Limb (tissue), 2 donors: ENCODE results near the gene MACROD1.

ENCODE experiments used
- DNase-seq, 2 donors: peaks; one replicate each; pipeline ENCODE4 v3.0.0-alpha.2; 2016; ENCODE audit errors: extremely low spot score in 2 of 2

The MACROD1 gene

GRCh38 chr11:64152841-64153691 is 12.8 kb downstream of the MACROD1 start:
- DNase-seq: peak; percentile 51 to 83

- DNase-seq: no peak
These were observed 14.6 kb downstream of the MACROD1 start for GRCh38 chr11:64151337-64151736.

DNA sequence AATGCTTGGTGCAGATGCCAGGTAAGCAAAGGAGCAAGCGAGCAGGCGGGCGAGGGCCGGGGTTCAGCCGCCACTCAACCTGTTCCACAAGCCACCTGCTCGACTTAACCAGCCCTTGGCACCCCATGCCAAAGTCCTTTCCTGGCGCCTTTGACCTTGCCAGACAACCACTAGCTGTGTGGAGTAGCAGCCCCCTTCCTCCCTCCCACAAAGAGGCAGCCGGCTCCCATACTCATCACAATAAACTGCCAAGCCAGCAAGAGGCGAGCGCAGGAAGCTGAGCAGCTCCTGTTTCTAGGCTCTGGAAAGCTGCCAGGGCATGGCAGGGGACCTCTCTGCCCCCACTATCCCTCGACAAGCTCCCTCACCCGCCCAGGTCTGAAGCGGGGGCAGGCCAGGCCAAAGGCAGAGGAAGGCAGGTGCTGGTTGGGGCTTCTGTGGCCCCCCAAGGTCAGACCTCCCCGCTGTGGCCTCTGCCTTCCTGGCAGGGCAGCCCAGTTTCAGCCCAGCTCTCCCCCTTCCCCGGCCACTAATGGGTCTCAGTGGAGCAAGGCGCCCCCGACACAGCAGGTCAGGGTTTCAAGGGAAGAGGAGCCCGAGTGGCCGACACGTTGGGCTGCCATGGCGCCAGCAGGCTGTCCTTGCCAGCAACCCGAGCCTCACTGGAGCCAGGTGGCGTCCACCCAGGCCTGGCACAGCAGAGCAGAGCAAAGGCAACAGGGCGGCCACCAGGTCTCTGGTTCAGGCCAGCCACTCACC is 15.3 kb downstream of the MACROD1 start:
- DNase-seq: no peak

- DNase-seq: no peak
These were observed 15.9 kb downstream of the MACROD1 start for GRCh38 chr11:64150051-64150450.

GRCh38 chr11:64148917-64149617 is 16.8 kb downstream of the MACROD1 start:
- no peak for DNase-seq

DNA sequence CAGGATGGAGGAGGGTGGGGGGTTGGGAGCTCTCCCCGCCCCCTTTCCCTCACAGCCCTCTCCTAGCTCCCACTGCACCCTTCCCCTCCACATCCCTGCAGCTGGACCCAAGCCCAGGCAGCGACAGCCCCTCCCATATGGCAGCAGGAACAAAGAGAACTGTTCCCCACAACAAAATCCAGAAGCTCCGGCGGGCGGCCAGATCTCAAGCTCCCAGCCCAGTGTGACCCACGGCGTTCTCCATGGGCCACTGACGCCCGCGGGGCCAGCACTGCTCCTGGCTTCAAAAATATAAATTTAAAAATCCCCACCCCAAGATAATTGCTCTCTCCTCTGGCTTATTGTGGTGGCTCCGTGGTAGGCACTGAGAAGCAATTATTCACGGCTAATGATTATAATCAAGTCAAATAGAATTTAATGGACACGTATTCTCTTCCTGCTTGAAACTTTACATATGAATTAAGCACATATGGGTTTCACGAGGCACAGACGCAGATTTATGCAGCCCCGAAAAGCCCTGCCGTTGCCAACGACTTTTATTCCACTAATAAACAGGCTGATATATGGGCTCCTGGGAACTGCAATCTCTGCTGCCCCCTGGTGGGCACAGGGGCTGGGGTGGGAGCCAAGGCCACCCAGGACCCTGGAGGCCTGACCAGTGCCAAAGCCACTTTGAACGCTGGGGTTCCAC is 17.5 kb downstream of the MACROD1 start:
- DNase-seq: peak; percentile 81 to 92

DNA sequence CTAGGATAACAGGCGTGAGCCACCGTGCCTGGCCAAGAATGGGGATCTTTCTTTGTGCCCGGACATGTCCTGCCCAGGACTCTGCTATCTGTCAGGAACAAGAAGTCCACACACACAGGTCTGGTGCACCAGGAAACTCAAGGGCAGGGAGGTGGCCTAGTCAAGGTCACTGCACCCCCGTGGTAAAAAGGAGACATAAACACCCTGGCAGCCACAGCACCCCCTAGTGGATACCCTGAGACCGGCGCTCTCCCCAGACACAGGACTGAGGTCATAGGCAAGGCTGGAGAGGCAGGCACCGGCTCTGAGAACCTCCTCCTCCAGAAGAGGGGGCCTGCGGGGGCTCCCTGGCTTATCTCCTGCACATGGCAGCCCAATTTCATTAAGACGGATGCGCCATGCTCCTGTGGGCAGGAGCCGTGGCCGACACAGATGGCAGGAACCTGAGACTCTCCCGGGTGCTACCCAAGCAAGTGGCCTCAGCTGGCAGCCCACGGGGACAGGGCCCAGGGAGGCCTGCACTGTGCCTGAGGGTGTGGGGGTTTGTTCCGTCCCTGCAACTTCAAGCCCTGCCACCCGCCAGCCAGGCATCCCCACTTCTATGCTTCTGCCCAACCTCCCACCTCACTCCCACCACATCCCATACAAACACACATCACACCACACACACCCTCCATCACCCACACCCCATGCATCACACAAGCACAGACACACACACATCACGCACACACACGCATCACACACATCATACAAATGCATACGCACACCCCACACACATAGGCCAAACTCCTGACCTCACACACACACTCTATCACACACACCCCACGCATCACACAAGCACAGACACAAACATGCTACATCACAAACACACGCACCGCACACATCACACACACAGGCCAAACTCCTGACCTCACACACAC is 19.6 kb downstream of the MACROD1 start:
- DNase-seq: no peak

GRCh38 chr11:64144587-64145472 is 21.1 kb downstream of the MACROD1 start:
- DNase-seq: no peak

- DNase-seq: no peak
These were observed 24.7 kb downstream of the MACROD1 start for GRCh38 chr11:64141081-64141783.

DNA sequence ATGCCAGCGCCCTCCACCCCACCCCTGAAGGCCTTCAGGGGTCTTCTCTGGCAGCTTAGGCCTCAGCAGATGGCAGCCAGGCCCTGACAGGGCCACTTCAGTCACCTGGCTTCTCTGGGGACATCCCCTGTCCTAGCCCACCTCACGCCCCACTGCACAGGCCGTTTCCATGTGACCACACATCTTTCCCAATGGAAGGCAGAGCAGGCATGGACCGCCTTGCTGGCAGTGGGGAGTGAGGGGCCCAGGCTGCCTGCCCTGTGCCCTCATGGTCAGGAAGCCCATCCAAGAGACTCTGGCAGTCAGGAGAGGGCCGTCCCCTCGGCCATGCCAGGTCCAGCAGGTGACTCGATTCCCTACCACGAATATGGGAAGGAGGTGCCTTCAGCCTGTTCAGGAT is 25.8 kb downstream of the MACROD1 start:
- no peak for DNase-seq

GRCh38 chr11:64139049-64139448 is 26.9 kb downstream of the MACROD1 start:
- DNase-seq: no peak

- no peak for DNase-seq
These were observed 27.5 kb downstream of the MACROD1 start for GRCh38 chr11:64138398-64138797.

- DNase-seq: no peak
These were observed 29.0 kb downstream of the MACROD1 start for GRCh38 chr11:64136765-64137441.

GRCh38 chr11:64135711-64136110 is 30.2 kb downstream of the MACROD1 start:
- no peak for DNase-seq

- DNase-seq: no peak
These were observed 30.9 kb downstream of the MACROD1 start for GRCh38 chr11:64134963-64135362.

GRCh38 chr11:64132982-64133705 is 32.8 kb downstream of the MACROD1 start:
- DNase-seq: no peak

- no peak for DNase-seq
These were observed 33.6 kb downstream of the MACROD1 start for GRCh38 chr11:64132191-64132771.
